Measurements from ENCODE around the gene CYP26B1. TPM values are rescaled to one million over a fixed set of nuclear protein-coding genes. Genes with fewer than 3 reads are reported as not detected.

Gene CYP26B1
- total and polyA plus RNA-seq, 2 of the 8 experiments (the other 6 are each of a cell fraction or from before 2014, with no cell fraction given), result 0.06 to 0.69 TPM

DNA sequence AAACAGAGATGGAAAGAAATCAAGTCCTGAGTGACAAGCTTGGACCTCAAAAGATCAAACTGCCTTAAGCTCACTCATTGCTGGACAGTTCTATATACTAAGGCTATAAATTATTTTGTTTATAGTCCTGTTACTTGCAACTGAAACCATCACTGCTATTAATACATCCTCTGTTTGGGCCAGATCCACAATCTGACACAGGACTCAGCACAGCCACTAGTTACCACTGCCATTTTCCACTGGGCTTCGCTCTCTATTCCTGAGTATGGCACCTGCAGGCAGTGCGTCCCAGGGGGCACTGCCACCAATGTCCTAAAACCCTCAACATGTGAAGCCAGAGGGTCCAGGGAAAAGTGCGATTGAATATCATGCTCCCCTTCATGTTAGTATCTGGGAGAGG lies 52.3 kb downstream of the CYP26B1 start:
- no peak overlapping the region for H2BK15ac ChIP-seq (ENCODE audit: low read length)
- no peak for TF ChIP-seq SP1 (IDR thresholded peaks at IDR 0.05; ENCODE audit: low read depth, low read length)
- TF ChIP-seq ZNF274 (IDR thresholded peaks at IDR 0.05; ENCODE audit: borderline replicate concordance, extremely low read depth, low read length), result no peak
- no peak for TF ChIP-seq RAD21 (IDR thresholded peaks at IDR 0.05 in 1 of 2, conservative IDR thresholded peaks at IDR 0.05 in 1 of 2; ENCODE audit: low read depth in 2 of 2, low read length in 2 of 2)
- no peak for TF ChIP-seq POLR2AphosphoS5 (IDR thresholded peaks at IDR 0.05; ENCODE audit: low read depth, low read length)
- TF ChIP-seq BACH1 (IDR thresholded peaks at IDR 0.05; ENCODE audit: low read length), result no peak
- no peak for TF ChIP-seq HDAC6 (IDR thresholded peaks at IDR 0.05; ENCODE audit: low read depth, low read length)
- H3K23ac ChIP-seq (ENCODE audit: insufficient read length), result no peak overlapping the region
- H4K20me1 ChIP-seq (replicated peaks in 1 of 2; ENCODE audit: control insufficient read depth in 1 of 2, insufficient read depth in 2 of 2, low read length in 2 of 2), result no peaks in the 10 kb centered on the region
- H4K5ac ChIP-seq (ENCODE audit: insufficient read length, low read depth, low read length), result no peak overlapping the region
- no peak overlapping the region for H3K27ac ChIP-seq (ENCODE audit: low read depth, low read length)
- H3K79me2 ChIP-seq (ENCODE audit: control insufficient read depth in 1 of 2, insufficient read depth in 2 of 2, low read length in 2 of 2), result no peaks in the 10 kb centered on the region
- H2BK5ac ChIP-seq (ENCODE audit: low read depth, low read length), result no peak overlapping the region
- H2AFZ ChIP-seq (ENCODE audit: low read length), result no peak overlapping the region
- H3K4me1 ChIP-seq (replicated peaks in 1 of 4; ENCODE audit: control insufficient read depth in 3 of 4, insufficient read depth in 4 of 4, low read length in 3 of 4), result no peaks in the 10 kb centered on the region
- H3K4me2 ChIP-seq (ENCODE audit: insufficient read depth in 1 of 2, low read depth in 2 of 2, low read length in 2 of 2), result no peak overlapping the region
- no peak overlapping the region for H2BK120ac ChIP-seq (replicated peaks; ENCODE audit: low read depth, low read length)
- ChIA-PET POLR2A (ENCODE audit: partially characterized antibody) (no interaction called here), CTCF (ENCODE audit: partially characterized antibody) (interaction anchor here (1.0 to 1.9 kb wide), 5 partner anchors 10 to 172 kb away, joined by 3 to 6 read pairs (median 3); no protein-coding TSS in a partner anchor)
- no peaks in the 10 kb centered on the region for H3K9me3 ChIP-seq (ENCODE audit: insufficient read depth in 2 of 2, low read depth in 1 of 2, low read length in 1 of 2)
- no peaks in the 10 kb centered on the region for H3K27me3 ChIP-seq (replicated peaks in 1 of 4; ENCODE audit: control insufficient read depth in 3 of 4, extremely low read depth in 1 of 4, insufficient read depth in 3 of 4, low read length in 3 of 4)
- H3K9ac ChIP-seq (replicated peaks in 1 of 4; ENCODE audit: extremely low read depth in 1 of 4, low read depth in 3 of 4, low read length in 3 of 4), result no peak overlapping the region
- H4K8ac ChIP-seq (ENCODE audit: extremely low read depth, insufficient read depth, low read length), result no peak overlapping the region
- peak in 1 of 2 experiments; percentile 7 for DNase-seq (ENCODE audit: low read depth in 1 of 2, low spot score in 2 of 2)
- H3K4ac ChIP-seq (replicated peaks; ENCODE audit: insufficient read length, low read depth, low read length), result no peak overlapping the region
- no peak overlapping the region for H3K14ac ChIP-seq (ENCODE audit: insufficient read length)
- H3K18ac ChIP-seq (ENCODE audit: extremely low read depth, low read length), result no peak overlapping the region
- H2BK12ac ChIP-seq (ENCODE audit: low read depth, low read length), result no peak overlapping the region
- no peak overlapping the region for H2BK20ac ChIP-seq (ENCODE audit: low read length)
- no peak overlapping the region for H3K56ac ChIP-seq (replicated peaks; ENCODE audit: insufficient read length, low read depth, low read length)
- no peak for FAIRE-seq
- no peak overlapping the region for H4K91ac ChIP-seq (replicated peaks; ENCODE audit: insufficient read length, low read length)
- no peak overlapping the region for H3K4me3 ChIP-seq (ENCODE audit: extremely low read depth in 1 of 4, insufficient read depth in 2 of 4, low read depth in 3 of 4, low read length in 4 of 4)
- H3K23me2 ChIP-seq (ENCODE audit: low read depth, low read length), result no peaks in the 10 kb centered on the region
- no peak overlapping the region for H2AK5ac ChIP-seq (ENCODE audit: low read depth, low read length)
- no peaks in the 10 kb centered on the region for H3K36me3 ChIP-seq (ENCODE audit: control insufficient read depth in 2 of 4, insufficient read depth in 4 of 4, low read length in 3 of 4)
- H3K79me1 ChIP-seq (ENCODE audit: low read depth, low read length), result no peaks in the 10 kb centered on the region
- WGBS, 2 experiments (ENCODE audit: extremely low coverage in 1 of 2, insufficient coverage in 1 of 2, insufficient read length in 1 of 2, insufficient replicate concordance in 2 of 2, low coverage in 1 of 2, low lambda C conversion rate in 2 of 2, missing lambda C conversion rate in 1 of 2), result 90% methylated on average over 3 of the region's 3 CpGs; no CpG with 5 or more reads in 1 of the 2 experiments

All from H1 (cell line).